NCI-H526 treated with DMSO at 0.1 percent for 48 hours (cell line): ENCODE results near the gene SNRK.

ENCODE experiments used
- DNase-seq: peaks from one replicate; lab custom pipeline; 2025; lab: John Stamatoyannopoulos, UW

SNRK gene

DNA sequence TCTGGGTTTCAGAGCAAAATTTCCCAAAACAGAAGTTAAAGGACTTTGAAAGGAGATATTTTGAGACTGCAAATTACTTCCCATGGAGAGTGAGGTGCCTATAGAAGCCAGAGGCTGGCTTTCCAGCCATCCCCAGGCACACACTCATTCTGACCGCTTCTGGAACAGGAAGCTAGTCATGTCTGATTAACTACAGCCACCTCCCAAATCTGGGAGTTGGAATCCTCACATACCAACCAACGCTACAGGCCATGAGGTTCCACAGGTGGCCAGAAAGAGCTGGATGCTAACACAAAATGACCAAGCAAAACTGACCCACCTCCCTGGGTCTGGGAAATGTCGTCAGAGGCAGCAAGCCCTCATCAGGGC lies 87.2 kb downstream of the SNRK start:
- DNase-seq = no peak

DNA sequence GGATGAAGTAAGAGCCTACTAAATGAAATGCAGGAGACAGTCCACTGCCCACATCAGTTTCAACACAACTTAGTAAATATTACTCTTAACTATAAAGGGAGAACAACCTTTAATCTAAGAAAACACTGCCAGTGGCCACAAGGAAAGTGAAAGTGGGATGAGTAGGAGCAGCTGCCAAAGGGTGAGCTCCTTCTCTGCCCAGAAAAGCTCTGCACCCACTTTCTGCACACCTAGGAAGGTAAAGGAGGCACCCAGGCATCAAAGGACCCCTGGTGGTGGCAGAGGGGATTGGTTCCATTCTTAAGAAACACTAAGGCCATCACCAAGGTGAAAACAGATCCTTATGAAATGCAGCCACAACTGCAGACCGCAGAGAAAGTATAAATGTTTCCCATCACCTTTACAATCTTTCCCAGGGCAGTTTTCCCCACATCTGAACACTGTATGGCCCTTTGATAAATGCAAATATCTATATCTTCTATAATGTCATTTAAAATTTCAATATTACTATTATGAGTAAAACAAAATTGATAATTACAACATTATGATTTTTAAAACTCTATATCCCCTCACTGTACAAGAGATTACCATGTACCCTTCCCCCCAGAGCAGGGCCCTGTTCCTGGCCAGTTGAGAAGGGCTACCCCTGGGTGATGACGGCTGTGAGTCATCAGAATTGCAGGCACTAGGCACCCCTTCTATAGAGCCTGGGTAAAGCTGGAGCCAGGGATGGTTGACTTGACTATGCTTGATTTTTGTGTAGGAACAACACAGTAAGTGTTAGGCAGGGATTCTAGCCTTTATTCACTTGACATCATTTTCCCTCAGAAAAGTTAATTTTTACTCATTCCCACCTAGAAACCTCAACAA lies 92.0 kb downstream of the SNRK start:
- DNase-seq = peak; percentile 15

- no peak for DNase-seq
Observed at GRCh38 chr3:43379343-43379742, 93.0 kb downstream of the SNRK start.

GRCh38 chr3:43388175-43388574 lies 101.8 kb downstream of the SNRK start:
- no peak for DNase-seq

- no peak for DNase-seq
Observed at GRCh38 chr3:43388915-43389314, 102.6 kb downstream of the SNRK start.

DNA sequence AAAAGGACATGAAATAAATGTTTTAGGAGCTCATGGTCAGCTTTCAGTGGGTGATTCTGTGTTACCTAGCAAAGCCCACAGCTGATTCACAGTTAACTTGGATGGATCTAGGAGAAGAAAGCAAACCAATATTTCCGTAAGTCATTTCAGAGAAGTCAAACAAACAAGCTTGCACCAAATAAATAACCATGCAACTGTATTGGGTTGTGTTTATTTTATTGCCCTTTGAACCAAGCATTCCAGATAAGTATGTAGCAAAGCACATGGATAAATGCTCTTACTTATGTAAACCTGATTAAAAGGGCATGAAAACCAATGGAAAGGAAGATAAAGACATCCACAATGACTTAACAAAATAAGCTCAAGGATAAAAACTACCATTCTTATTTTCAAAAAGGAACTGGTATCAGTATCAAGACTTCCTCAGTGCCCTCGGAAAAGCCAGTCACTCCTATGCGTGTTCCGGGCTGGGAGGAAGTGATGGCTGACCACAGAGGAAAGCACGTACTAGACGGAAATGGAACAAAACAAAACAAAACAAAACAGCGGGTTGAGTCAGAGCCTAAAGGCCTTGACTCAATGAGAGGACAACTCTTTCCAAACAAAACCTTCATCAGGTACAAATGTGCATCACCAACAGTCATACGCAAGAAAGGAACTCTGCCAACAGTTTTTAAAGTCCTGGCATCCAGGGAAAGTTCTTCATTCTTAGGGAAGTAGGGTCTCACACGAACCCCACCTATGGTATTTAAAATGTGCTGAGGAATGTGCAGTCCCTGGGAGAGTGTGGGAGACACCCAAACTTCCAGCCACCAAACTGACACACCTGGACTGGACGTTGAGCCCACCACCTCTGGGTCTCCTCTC lies 103.3 kb downstream of the SNRK start:
- no peak for DNase-seq

- DNase-seq = no peak
Observed at GRCh38 chr3:43390255-43390588, 103.9 kb downstream of the SNRK start.

DNA sequence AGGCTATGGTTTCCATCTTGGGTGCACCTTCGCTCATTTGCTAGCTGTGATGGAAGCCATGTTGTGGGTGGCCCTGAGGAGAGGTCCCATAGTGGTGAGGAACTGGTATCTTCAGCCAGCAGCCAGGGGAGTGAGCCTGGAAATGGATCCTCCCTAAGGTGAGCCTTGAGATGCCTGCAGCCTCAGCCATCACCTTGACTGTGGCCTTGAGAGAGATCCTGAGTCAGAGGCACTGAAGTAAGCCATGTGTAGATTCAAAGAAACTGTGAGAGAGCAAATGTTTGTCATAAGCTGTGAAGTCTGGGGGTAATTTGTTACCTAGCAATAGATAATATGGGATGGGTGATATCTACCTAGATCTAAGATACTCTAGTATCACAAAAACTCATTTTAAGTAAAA lies 105.3 kb downstream of the SNRK start:
- DNase-seq = no peak

- no peak for DNase-seq
Observed at GRCh38 chr3:43394041-43394554, 107.8 kb downstream of the SNRK start.

DNA sequence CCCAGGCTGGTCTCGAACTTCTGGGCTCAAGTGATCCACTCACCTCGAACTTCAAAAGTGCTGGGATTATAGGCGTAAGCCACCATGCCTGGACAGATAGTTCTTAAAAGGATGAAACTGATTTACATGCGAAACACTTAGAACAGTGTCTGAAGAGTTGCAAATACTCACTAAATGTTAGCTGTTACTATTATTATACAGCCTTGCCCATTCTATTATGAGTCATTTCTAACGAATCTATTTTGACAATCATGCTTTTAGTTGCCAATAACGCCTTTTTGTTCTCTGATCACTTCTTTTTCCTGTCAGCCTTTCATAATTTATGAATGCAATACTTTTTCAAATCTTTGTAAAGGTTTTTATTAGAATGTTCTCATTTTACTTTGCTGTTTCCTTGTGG lies 112.7 kb downstream of the SNRK start:
- no peak for DNase-seq

DNA sequence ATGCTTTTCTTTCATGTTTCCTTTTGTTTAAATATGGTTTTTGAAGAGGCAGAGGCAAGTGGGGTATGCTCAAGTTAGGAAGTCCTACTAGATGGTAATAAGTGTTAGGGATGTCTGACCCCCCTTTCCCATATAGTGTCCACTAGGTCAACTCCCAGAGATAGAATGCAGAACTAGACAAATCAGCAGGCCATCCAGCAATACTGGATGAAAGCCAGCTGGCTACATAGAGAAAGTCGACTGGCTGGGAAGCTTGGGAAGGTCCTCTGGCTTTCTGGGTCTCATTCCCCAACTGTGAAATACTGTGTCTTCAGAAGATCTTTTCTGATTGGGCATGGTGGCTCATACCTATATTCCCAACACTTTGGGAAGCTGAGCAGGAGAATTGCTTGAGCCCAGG lies 113.8 kb downstream of the SNRK start:
- no peak for DNase-seq
